ENCODE measurements around the gene MIEF2.

DNA sequence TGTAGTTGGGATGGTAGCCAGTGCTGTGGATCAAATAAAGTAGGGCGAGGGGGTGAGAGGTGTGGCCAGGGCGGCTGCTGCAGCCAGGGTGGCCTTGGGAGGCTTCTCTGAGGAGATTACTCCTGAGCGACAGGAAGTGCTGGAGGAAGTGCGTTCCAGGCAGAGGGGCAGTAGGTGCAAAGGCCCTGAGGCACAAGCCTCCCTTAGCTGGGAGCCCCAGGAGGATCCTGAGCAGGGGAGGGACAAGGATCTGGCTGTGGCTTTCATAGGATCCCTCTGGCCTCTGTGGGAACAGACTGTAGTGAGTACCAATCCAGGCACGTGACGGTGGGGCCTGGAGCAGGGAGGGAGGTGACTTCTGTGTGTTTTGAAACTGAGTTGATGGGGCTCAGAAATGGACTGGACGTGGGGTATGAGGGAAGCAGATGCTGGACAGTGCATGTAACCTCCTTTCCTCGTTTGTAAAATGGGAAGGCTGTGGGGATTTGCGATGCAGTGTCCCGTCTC lies 32.2 kb upstream of the MIEF2 start:
- TF ChIP-seq, protein P1, sequence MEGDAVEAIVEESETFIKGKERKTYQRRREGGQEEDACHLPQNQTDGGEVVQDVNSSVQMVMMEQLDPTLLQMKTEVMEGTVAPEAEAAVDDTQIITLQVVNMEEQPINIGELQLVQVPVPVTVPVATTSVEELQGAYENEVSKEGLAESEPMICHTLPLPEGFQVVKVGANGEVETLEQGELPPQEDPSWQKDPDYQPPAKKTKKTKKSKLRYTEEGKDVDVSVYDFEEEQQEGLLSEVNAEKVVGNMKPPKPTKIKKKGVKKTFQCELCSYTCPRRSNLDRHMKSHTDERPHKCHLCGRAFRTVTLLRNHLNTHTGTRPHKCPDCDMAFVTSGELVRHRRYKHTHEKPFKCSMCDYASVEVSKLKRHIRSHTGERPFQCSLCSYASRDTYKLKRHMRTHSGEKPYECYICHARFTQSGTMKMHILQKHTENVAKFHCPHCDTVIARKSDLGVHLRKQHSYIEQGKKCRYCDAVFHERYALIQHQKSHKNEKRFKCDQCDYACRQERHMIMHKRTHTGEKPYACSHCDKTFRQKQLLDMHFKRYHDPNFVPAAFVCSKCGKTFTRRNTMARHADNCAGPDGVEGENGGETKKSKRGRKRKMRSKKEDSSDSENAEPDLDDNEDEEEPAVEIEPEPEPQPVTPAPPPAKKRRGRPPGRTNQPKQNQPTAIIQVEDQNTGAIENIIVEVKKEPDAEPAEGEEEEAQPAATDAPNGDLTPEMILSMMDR (IDR thresholded peaks at IDR 0.05): no peak
- TF ChIP-seq, protein P2, sequence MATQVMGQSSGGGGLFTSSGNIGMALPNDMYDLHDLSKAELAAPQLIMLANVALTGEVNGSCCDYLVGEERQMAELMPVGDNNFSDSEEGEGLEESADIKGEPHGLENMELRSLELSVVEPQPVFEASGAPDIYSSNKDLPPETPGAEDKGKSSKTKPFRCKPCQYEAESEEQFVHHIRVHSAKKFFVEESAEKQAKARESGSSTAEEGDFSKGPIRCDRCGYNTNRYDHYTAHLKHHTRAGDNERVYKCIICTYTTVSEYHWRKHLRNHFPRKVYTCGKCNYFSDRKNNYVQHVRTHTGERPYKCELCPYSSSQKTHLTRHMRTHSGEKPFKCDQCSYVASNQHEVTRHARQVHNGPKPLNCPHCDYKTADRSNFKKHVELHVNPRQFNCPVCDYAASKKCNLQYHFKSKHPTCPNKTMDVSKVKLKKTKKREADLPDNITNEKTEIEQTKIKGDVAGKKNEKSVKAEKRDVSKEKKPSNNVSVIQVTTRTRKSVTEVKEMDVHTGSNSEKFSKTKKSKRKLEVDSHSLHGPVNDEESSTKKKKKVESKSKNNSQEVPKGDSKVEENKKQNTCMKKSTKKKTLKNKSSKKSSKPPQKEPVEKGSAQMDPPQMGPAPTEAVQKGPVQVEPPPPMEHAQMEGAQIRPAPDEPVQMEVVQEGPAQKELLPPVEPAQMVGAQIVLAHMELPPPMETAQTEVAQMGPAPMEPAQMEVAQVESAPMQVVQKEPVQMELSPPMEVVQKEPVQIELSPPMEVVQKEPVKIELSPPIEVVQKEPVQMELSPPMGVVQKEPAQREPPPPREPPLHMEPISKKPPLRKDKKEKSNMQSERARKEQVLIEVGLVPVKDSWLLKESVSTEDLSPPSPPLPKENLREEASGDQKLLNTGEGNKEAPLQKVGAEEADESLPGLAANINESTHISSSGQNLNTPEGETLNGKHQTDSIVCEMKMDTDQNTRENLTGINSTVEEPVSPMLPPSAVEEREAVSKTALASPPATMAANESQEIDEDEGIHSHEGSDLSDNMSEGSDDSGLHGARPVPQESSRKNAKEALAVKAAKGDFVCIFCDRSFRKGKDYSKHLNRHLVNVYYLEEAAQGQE (IDR thresholded peaks at IDR 0.05; ENCODE audit: insufficient read depth in 1 of 2, low read depth in 2 of 2, low read length in 1 of 2): no peak

Data from Panc1 (cell line).